SK-N-MC (cell line): ENCODE data around the gene MRTFB.

Experiments used
- EZH2 ChIP-seq: fragments of 200-600 bp; sonication (generic); IDR thresholded peaks from one replicate; pipeline ENCODE4 v1.6.1; 2017; ENCODE audit warnings: antibody characterized with exemption
- FOXP2 ChIP-seq: optimal IDR thresholded peaks from 2 replicates; pipeline ENCODE3; 2011; ENCODE audit warnings: mild to moderate bottlenecking, moderate library complexity; ENCODE audit not compliant: insufficient read depth; ENCODE audit errors: extremely low read length, control extremely low read depth
- POLR2AphosphoS5 ChIP-seq: IDR thresholded peaks from 2 replicates; pipeline ENCODE4 v1.6.1; 2012; ENCODE audit warnings: mild to moderate bottlenecking, low read depth, low read length, borderline replicate concordance

GRCh38 chr16:14146445-14146844, 75.3 kb downstream of the MRTFB start:
- TF ChIP-seq POLR2AphosphoS5: no peak
- no peak for TF ChIP-seq EZH2
- no peak for TF ChIP-seq FOXP2
